IMR-90 (cell line): ENCODE measurements around the gene IER5. TPM values are rescaled to one million over a fixed set of nuclear protein-coding genes. Genes with fewer than 3 reads are reported as not detected.

Experiments
- ATAC-seq: fragments of 200-7000 bp; cut with Tn5 transposase; 2 replicates; pipeline ENCODE4 v1.9.1; 2020; ENCODE audit warnings: low read depth, mild to moderate bottlenecking, moderate library complexity
- BruUV-seq: library from RNA; stranded (reverse); fragments of 400-500 nt; replicated peaks from 2 replicates; lab custom pipeline; 2021; lab: Mats Ljungman, UMichigan
- CTCF ChIA-PET: fragments of 300-600 bp; formaldehyde crosslinking; extraction: SDS; loops from one replicate; lab custom pipeline; 2021; ENCODE audit warnings: antibody characterized with exemption; lab: Yijun Ruan, JAX
- POLR2A ChIA-PET: fragments of 300-600 bp; sonication (Branson Sonifier 250); formaldehyde crosslinking; loops from one replicate; lab custom pipeline; 2022; ENCODE audit warnings: antibody characterized with exemption; ENCODE audit not compliant: unreplicated experiment; lab: Charles Lee
- DNase-seq: peaks from one replicate; pipeline ENCODE4 v3.0.0; 2013
- H2AFZ ChIP-seq: replicated peaks from 2 replicates; pipeline ENCODE3; 2013; ENCODE audit warnings: low read length, mild to moderate bottlenecking; ENCODE audit not compliant: poor library complexity
- H2AK5ac ChIP-seq: 2 replicates; pipeline ENCODE4 v1.6.1; 2013; ENCODE audit warnings: low read depth, low read length, inconsistent platforms
- H2AK9ac ChIP-seq: replicated peaks from 2 replicates; pipeline ENCODE3; 2013; ENCODE audit warnings: mild to moderate bottlenecking, low read depth, low read length, moderate library complexity; ENCODE audit not compliant: poor library complexity
- H2BK120ac ChIP-seq: 2 replicates; pipeline ENCODE4 v1.6.1; 2013; ENCODE audit warnings: low read depth, low read length, inconsistent platforms
- H2BK15ac ChIP-seq: 3 replicates; pipeline ENCODE4 v1.6.1; 2013; ENCODE audit warnings: low read depth, low read length, inconsistent platforms
- H2BK20ac ChIP-seq: 2 replicates; pipeline ENCODE4 v1.6.1; 2013; ENCODE audit warnings: low read depth, mild to moderate bottlenecking, inconsistent platforms, low read length, moderate library complexity
- H2BK5ac ChIP-seq: 2 replicates; pipeline ENCODE4 v1.6.1; 2013; ENCODE audit warnings: mild to moderate bottlenecking, low read depth, low read length, inconsistent platforms; ENCODE audit not compliant: poor library complexity, severe bottlenecking
- H3K14ac ChIP-seq: replicated peaks from 2 replicates; pipeline ENCODE4 v1.6.1; 2013; ENCODE audit warnings: low read depth, low read length, inconsistent platforms
- H3K18ac ChIP-seq: 2 replicates; pipeline ENCODE4 v1.6.1; 2013; ENCODE audit warnings: low read depth, low read length, control low read depth
- H3K23ac ChIP-seq: 2 replicates; pipeline ENCODE4 v1.6.1; 2013; ENCODE audit warnings: low read depth, low read length, inconsistent platforms
- H3K27ac ChIP-seq: 2 replicates; pipeline ENCODE4 v1.5.1; 2013; ENCODE audit warnings: mild to moderate bottlenecking, control low read depth, low read length; ENCODE audit not compliant: insufficient read depth
- H3K27me3 ChIP-seq: 2 replicates; pipeline ENCODE4 v1.6.1; 2013; ENCODE audit warnings: low read length; ENCODE audit not compliant: control insufficient read depth, insufficient read depth
- H3K36me3 ChIP-seq: 2 replicates; pipeline ENCODE4 v1.6.1; 2013; ENCODE audit warnings: low read length, mixed read lengths; ENCODE audit not compliant: control insufficient read depth, insufficient read depth
- H3K4ac ChIP-seq: 2 replicates; pipeline ENCODE4 v1.6.1; 2013; ENCODE audit warnings: low read depth, low read length, inconsistent platforms
- H3K4me1 ChIP-seq: 2 replicates; pipeline ENCODE4 v1.6.1; 2013; ENCODE audit warnings: low read length, mixed read lengths; ENCODE audit not compliant: control insufficient read depth, insufficient read depth
- H3K4me2 ChIP-seq: 2 replicates; pipeline ENCODE4 v1.6.1; 2013; ENCODE audit warnings: low read depth, mild to moderate bottlenecking, control low read depth, low read length, moderate library complexity
- H3K4me3 ChIP-seq: 2 replicates; pipeline ENCODE4 v1.5.1; 2013; ENCODE audit warnings: low read depth, mild to moderate bottlenecking, control low read depth, low read length, moderate library complexity; ENCODE audit not compliant: insufficient read depth
- H3K56ac ChIP-seq: 2 replicates; pipeline ENCODE4 v1.6.1; 2013; ENCODE audit warnings: low read length, inconsistent platforms; ENCODE audit not compliant: insufficient read depth; ENCODE audit errors: extremely low read depth
- H3K79me1 ChIP-seq, 2 experiments: 2 replicates each; pipeline ENCODE4 v1.6.1; 2013; ENCODE audit warnings: low read length in 2 of 2, inconsistent platforms in 1 of 2, low read depth in 1 of 2
- H3K9ac ChIP-seq: 2 replicates; pipeline ENCODE4 v1.6.1; 2013; ENCODE audit warnings: low read depth, low read length, control low read depth
- H3K9me1 ChIP-seq: 2 replicates; pipeline ENCODE4 v1.6.1; 2013; ENCODE audit warnings: low read length, inconsistent platforms; ENCODE audit not compliant: insufficient read depth
- H3K9me3 ChIP-seq: 2 replicates; pipeline ENCODE4 v1.6.1; 2013; ENCODE audit warnings: low read length; ENCODE audit not compliant: control insufficient read depth, insufficient read depth
- H4K20me1 ChIP-seq: 2 replicates; pipeline ENCODE4 v1.6.1; 2013; ENCODE audit warnings: low read length, inconsistent platforms; ENCODE audit not compliant: insufficient read depth
- H4K5ac ChIP-seq: 2 replicates; pipeline ENCODE4 v1.6.1; 2013; ENCODE audit warnings: mild to moderate bottlenecking, low read depth, low read length, control low read depth
- H4K8ac ChIP-seq, 2 experiments: 2 replicates each; pipeline ENCODE4 v1.6.1; 2013; ENCODE audit warnings: low read depth in 2 of 2, low read length in 2 of 2, control low read depth in 1 of 2, inconsistent platforms in 1 of 2
- H4K91ac ChIP-seq: 2 replicates; pipeline ENCODE4 v1.6.1; 2013; ENCODE audit warnings: low read depth, low read length, inconsistent platforms; ENCODE audit not compliant: insufficient read depth
- CEBPB ChIP-seq: IDR thresholded peaks from 2 replicates; pipeline ENCODE4 v1.6.1; 2012; ENCODE audit warnings: low read depth, low read length, improper control_type of control experiment
- CHD1 ChIP-seq: IDR thresholded peaks from 2 replicates; pipeline ENCODE4 v1.6.1; 2012; ENCODE audit warnings: low read depth, low read length, improper control_type of control experiment
- FOS ChIP-seq: fragments of 150-350 bp; IDR thresholded peaks from 2 replicates; pipeline ENCODE4 v1.6.1; 2016; ENCODE audit warnings: low read depth, low read length
- MAFK ChIP-seq: IDR thresholded peaks from 2 replicates; pipeline ENCODE4 v1.6.1; 2012; ENCODE audit warnings: low read depth, low read length, improper control_type of control experiment
- MAZ ChIP-seq: IDR thresholded peaks from 2 replicates; pipeline ENCODE4 v1.6.1; 2012; ENCODE audit warnings: low read depth, mild to moderate bottlenecking, low read length, improper control_type of control experiment, moderate library complexity, borderline replicate concordance
- MXI1 ChIP-seq: IDR thresholded peaks from 2 replicates; pipeline ENCODE4 v1.6.1; 2012; ENCODE audit warnings: low read depth, mild to moderate bottlenecking, low read length, moderate library complexity, borderline replicate concordance
- NFE2L2 ChIP-seq: fragments of 150-350 bp; IDR thresholded peaks from 2 replicates; pipeline ENCODE4 v1.6.1; 2016; ENCODE audit warnings: low read depth, mild to moderate bottlenecking, low read length
- POLR2A ChIP-seq: IDR thresholded peaks from 2 replicates; pipeline ENCODE4 v1.6.1; 2012; ENCODE audit warnings: mild to moderate bottlenecking, low read depth, low read length
- RAD21 ChIP-seq: IDR thresholded peaks from 2 replicates; pipeline ENCODE4 v1.6.1; 2012; ENCODE audit warnings: low read length, improper control_type of control experiment
- RCOR1 ChIP-seq: IDR thresholded peaks from 2 replicates; pipeline ENCODE4 v1.6.1; 2012; ENCODE audit warnings: mild to moderate bottlenecking, low read length, improper control_type of control experiment; ENCODE audit not compliant: insufficient replicate concordance
- RFX5 ChIP-seq: IDR thresholded peaks from 2 replicates; pipeline ENCODE4 v1.8.0; 2012; ENCODE audit warnings: low read depth, mild to moderate bottlenecking, low read length, moderate library complexity
- SMC3 ChIP-seq: fragments of 150-350 bp; IDR thresholded peaks from 2 replicates; pipeline ENCODE4 v1.6.1; 2016; ENCODE audit warnings: low read depth, mild to moderate bottlenecking, antibody characterized with exemption, low read length, moderate library complexity
- USF2 ChIP-seq: fragments of 150-350 bp; IDR thresholded peaks from 2 replicates; pipeline ENCODE4 v1.6.1; 2017; ENCODE audit warnings: mild to moderate bottlenecking, antibody characterized with exemption, low read length, low read depth
- WGBS, 2 experiments: methylation state at CpG; one replicate each; pipeline versions ENCODE4 v1.1.5 to v1.1.7; 2013; ENCODE audit warnings: missing lambda C conversion rate in 2 of 2; ENCODE audit not compliant: insufficient read length in 1 of 2; ENCODE audit errors: extremely low coverage in 2 of 2; 5-methylcytosine and 5-hydroxymethylcytosine counted together
- dilution Hi-C: fragments of 300-500 bp; cut with HindIII; formaldehyde crosslinking; loops from one replicate; pipeline ENCODE4 v1.14.3; 2018; ENCODE audit warnings: low sequenced_read_pairs; ENCODE audit not compliant: unreplicated experiment
- in situ Hi-C: fragments of 300-500 bp; cut with MboI; formaldehyde crosslinking; loops from 3 replicates; pipeline ENCODE4 v1.14.3; 2019; ENCODE audit warnings: low sequenced_read_pairs, inconsistent platforms, mixed read lengths
- intact Hi-C: fragments of 100-400 bp; cut with micrococcal nuclease; formaldehyde crosslinking; loops from 2 replicates; pipeline ENCODE4 v1.10.0; 2022
- polyA plus RNA-seq, 3 experiments: library from polyadenylated mRNA; depleted of rRNA; stranded (reverse); fragments of >200 nt; gene quantifications; 2 replicates each; pipeline ENCODE4 v1.2.3, GENCODE V29; 2012; ENCODE audit warnings: low replicate concordance in 1 of 3
- total RNA-seq: library from RNA; depleted of rRNA; stranded (reverse); fragments of >200 nt; gene quantifications from 2 replicates; pipeline ENCODE4 v1.2.3, GENCODE V29; 2012
- TF ChIP-seq, protein P1 (sequence below): conservative IDR thresholded peaks from 2 replicates; pipeline ENCODE4 v1.5.1; 2012; ENCODE audit warnings: mild to moderate bottlenecking, low read depth, low read length, improper control_type of control experiment
- TF ChIP-seq, protein P2 (sequence below): fragments of 150-350 bp; IDR thresholded peaks from 2 replicates; pipeline ENCODE4 v1.6.1; 2016; ENCODE audit warnings: low read depth, mild to moderate bottlenecking, low read length, moderate library complexity, borderline replicate concordance

The IER5 gene
- total and polyA plus RNA-seq, 2 of the 4 experiments (the other 2 are of a cell fraction) = 15.8 to 27.1 TPM

DNA sequence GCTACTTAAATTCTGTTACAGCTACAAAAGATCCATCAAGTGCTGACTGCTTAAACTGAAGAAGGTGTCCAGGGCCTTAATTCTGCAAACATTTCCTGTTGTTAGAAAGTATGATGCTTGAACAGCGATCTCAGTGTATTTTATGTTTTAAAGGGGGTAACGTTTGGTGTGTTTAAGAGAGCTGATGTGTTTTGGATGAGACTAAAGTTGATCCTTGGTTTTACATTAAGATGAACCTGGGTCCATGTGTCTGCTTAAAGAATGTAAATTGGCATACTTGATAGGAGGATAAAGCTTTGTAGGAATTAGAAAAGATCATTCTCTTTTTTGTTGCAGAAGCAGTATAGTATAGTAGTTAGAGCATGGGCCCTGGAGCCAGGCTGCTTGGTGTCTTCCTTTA is 3.6 kb downstream of the IER5 start:
- DNase-seq (no peak), ATAC-seq (no peak)
- no peak for TF ChIP-seq USF2
- TF ChIP-seq, protein P1, sequence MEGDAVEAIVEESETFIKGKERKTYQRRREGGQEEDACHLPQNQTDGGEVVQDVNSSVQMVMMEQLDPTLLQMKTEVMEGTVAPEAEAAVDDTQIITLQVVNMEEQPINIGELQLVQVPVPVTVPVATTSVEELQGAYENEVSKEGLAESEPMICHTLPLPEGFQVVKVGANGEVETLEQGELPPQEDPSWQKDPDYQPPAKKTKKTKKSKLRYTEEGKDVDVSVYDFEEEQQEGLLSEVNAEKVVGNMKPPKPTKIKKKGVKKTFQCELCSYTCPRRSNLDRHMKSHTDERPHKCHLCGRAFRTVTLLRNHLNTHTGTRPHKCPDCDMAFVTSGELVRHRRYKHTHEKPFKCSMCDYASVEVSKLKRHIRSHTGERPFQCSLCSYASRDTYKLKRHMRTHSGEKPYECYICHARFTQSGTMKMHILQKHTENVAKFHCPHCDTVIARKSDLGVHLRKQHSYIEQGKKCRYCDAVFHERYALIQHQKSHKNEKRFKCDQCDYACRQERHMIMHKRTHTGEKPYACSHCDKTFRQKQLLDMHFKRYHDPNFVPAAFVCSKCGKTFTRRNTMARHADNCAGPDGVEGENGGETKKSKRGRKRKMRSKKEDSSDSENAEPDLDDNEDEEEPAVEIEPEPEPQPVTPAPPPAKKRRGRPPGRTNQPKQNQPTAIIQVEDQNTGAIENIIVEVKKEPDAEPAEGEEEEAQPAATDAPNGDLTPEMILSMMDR = no peak
- TF ChIP-seq CEBPB = no peak
- no peak for TF ChIP-seq MXI1
- no peak for TF ChIP-seq MAZ
- TF ChIP-seq MAFK = no peak
- no peak for TF ChIP-seq SMC3
- TF ChIP-seq RFX5 = no peak
- TF ChIP-seq, protein P2, sequence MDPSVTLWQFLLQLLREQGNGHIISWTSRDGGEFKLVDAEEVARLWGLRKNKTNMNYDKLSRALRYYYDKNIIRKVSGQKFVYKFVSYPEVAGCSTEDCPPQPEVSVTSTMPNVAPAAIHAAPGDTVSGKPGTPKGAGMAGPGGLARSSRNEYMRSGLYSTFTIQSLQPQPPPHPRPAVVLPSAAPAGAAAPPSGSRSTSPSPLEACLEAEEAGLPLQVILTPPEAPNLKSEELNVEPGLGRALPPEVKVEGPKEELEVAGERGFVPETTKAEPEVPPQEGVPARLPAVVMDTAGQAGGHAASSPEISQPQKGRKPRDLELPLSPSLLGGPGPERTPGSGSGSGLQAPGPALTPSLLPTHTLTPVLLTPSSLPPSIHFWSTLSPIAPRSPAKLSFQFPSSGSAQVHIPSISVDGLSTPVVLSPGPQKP = no peak
- no peak for TF ChIP-seq RAD21
- no peak for TF ChIP-seq CHD1
- no peak for TF ChIP-seq NFE2L2
- TF ChIP-seq RCOR1 = no peak
- TF ChIP-seq POLR2A = no peak
- no peak for TF ChIP-seq FOS
- H3K9ac ChIP-seq = no peak overlapping the region
- no peak overlapping the region for H3K27ac ChIP-seq
- peak overlapping the region; percentile 14; the same call in 1 of the 2 replicates for H3K4me3 ChIP-seq
- no peak overlapping the region for H2AK9ac ChIP-seq
- in situ Hi-C loops = no loop called here
- H2AK5ac ChIP-seq = no peak overlapping the region
- H3K18ac ChIP-seq = no peak overlapping the region
- ChIA-PET POLR2A (interaction anchor here (1.2 to 1.5 kb wide), 2 partner anchors 44 to 50 kb away, joined by 4 to 6 read pairs; no protein-coding TSS in a partner anchor), CTCF (interaction anchor here (1.5 to 2.1 kb wide), 3 partner anchors 44 to 54 kb away, joined by 3 to 14 read pairs (median 5); no protein-coding TSS in a partner anchor)
- no peak overlapping the region for H3K14ac ChIP-seq
- peak overlapping the region; percentile 9 for H2BK5ac ChIP-seq
- peaks cover 3% of the 10 kb centered on the region; the same call in 1 of the 2 replicates for H3K36me3 ChIP-seq
- H3K79me1 ChIP-seq = peaks cover 11 to 48% of the 10 kb centered on the region in 2 experiments
- H4K8ac ChIP-seq = no peak overlapping the region
- no peak overlapping the region for H2BK20ac ChIP-seq
- no peak overlapping the region for H2BK15ac ChIP-seq
- 60 to 100% methylated on average over 1 to 2 of the region's 2 CpGs for WGBS, 2 experiments
- peaks cover 64% of the 10 kb centered on the region for H4K20me1 ChIP-seq
- no peak overlapping the region for H4K5ac ChIP-seq
- BruUV-seq = no TSS peak
- H2AFZ ChIP-seq = no peak overlapping the region
- H3K4me2 ChIP-seq = peak overlapping the region; percentile 91
- H3K27me3 ChIP-seq = no peaks in the 10 kb centered on the region
- H3K4me1 ChIP-seq = peaks cover 19% of the 10 kb centered on the region
- intact Hi-C loops = loop anchor here (5.0 kb wide), 2 partner anchors 70 to 210 kb away; partner anchors contain the start of gene STX6
- peak overlapping the region; percentile 68; the same call in 1 of the 2 replicates for H3K23ac ChIP-seq
- H2BK120ac ChIP-seq = no peak overlapping the region
- dilution Hi-C loops = no loop called here
- H3K56ac ChIP-seq = no peak overlapping the region
- peaks cover 14% of the 10 kb centered on the region for H3K9me1 ChIP-seq
- no peak overlapping the region for H4K91ac ChIP-seq
- H3K9me3 ChIP-seq = no peaks in the 10 kb centered on the region
- no peak overlapping the region for H3K4ac ChIP-seq
